GM21723 (cell line): ENCODE data around the gene BAX.

Experiments used
- ATAC-seq: cut with Tn5 transposase; IDR thresholded peaks from one replicate; pipeline ENCODE4 v1.9.1; 2021; ENCODE audit warnings: mild to moderate bottlenecking, moderate library complexity; ENCODE audit not compliant: unreplicated experiment

Gene BAX

DNA sequence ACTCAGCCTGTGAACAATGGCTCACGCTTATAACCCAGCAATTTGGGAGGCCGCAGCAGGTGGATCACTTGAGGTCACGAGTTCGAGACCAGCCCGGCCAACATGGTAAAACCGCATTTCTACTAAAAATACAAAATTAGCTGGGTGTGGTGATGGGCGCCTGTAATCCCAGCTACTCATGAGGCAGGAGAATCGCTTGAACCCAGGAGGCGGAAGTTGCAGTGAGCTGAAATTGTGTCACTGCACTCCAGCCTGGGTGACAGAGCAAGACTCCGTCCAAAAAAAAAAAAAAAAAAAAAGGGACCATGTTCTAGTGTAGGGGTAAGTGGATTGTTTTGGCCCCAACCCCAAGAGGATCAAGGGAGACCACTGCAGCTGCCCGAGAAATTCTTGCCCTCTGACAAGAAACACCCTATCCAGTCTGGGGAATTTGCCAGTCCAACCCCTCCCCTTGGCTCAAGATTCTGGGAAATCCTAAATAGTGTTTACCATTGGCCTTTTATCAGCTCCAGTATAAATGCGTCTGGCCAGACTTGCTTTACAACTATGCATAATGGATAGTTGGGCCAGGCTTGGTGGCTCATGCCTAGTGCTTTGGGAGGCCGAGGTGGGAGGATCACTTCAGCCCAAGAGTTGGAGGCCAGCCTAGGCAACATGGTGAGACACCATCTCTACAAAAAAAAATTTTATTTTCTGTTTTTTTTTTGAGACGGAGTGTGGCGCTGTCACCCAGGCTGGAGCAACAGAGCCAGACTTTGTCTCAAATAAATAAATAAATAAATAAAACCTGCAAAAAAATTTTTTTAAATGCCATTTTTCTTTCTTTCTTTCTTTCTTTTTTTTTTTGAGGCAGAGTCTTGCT lies 26.3 kb upstream of the BAX start:
- no peak for ATAC-seq

- ATAC-seq: no peak
Measured at GRCh38 chr19:48933382-48933932, 21.2 kb upstream of the BAX start, which contains the start of gene DHDH. TSS of gene DHDH (plus strand) at chr19:48933699. CDS start at chr19:48933722, 23 bp downstream.

DNA sequence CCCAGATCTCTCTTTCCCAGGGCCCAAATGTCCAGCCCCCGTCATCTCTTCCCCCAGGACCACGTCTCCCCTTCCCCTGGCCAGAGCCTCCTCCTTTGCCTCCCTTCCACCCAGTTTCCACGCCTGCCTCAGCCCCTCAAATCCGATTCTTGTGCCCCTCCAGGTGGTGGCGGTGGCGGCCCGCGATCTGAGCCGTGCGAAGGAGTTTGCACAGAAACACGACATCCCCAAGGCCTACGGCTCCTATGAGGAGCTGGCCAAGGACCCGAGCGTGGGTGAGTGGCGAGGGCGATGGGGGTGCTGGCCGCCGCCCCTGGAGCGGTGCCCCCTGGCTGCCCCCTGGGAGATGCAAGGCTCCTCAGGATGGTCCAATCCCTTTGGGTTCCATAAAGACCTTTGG lies 19.8 kb upstream of the BAX start:
- ATAC-seq: no peak

GRCh38 chr19:48935864-48936263 lies 18.8 kb upstream of the BAX start:
- ATAC-seq: no peak

DNA sequence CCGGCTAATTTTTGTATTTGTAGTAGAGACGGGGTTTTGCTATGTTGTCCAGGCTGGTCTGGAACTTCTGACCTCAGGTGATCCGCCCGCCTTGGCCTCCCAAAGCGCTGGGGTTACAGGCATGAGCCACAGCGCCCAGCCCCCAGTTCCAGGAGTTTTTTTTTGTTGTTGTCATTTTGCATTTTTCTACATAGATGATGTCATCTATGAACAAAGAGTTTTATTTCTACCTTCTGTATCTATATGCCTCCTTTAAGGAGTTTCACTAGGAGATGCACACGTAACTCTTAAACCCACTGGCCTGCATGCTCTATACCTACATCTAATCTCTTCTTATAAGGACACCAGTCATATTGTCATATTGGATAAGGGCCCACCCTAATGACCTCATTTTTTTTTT lies 16.4 kb upstream of the BAX start:
- ATAC-seq: no peak

DNA sequence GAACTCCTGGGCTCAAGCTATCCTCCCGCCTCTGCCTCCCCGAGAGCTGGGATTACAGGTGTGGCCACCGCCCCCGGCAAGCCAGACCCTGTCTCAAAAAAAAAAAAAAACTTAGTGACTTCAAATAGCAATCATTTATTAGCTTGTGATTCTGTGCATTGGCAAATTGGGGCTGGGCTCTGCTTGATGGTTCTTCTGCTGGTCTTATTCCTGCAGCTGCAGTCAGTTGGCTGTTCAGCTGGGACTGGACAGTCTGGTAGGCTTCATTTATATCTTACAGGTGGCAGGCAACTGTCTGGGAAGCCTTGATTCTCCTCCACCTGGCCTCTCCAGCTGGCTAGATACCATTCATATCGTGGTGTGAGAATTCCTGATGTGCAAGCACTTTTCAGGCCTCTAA lies 13.8 kb upstream of the BAX start:
- no peak for ATAC-seq

DNA sequence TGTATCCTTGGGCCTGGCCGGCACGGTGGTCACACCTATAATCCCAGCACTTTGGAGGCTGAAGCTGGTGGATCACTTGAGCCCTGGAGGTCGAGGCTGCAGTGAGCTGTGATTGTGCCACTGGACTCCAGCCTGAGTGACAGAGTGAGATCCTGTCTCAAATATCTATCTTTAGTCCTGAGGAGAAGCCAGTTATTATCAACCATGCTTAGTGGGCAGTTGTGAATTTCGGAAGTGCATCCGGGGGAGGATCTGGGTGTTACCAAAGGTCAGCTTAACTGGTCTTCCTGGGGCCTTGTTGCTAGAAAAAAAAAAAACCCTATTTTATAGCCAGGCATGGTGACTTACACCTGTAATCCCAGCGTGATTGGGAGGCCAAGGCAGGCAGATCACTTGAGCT lies 11.6 kb upstream of the BAX start:
- ATAC-seq: no peak

- no peak for ATAC-seq
Measured at GRCh38 chr19:48945415-48945814, 9.3 kb upstream of the BAX start.

- no peak for ATAC-seq
Measured at GRCh38 chr19:48945817-48946216, 8.9 kb upstream of the BAX start.

DNA sequence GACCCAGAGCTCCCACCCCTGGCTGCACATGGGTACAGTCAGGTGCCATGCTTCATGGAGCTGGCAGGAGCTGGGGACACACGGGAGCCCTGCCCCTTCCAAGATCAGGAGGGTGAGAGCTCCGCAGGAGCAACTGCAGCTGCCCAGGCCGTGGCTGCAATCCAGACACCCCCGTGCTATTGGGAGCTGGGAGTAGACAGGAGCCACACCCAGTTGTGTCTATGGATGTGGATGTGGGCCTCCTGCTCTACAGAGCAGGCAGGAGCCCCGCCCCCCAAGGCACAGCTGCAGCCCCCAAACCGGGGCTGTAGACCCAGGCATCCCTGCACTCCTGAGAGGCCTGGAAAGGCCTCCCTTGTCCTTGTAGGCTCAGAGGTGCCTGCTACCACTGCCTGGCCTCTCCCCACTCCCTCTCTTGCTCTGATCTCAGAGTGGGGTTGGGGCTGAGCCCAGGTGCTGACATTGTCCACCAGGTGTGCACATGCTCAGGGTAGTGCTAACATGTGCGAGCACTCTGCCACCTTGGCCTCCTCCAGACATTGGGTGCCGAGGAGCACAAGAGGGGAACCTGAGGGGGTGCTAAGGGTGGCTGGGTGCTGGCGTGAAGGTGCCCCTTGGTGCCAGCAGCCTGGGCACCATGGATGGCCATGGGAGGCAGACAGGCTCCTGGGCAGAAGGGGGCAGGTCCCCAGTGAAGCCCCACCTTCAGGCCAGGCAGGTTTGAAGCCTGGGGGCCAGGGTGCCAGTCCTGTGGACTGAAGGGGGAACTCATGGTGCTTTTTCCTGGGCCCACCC lies 8.0 kb upstream of the BAX start:
- ATAC-seq: no peak

DNA sequence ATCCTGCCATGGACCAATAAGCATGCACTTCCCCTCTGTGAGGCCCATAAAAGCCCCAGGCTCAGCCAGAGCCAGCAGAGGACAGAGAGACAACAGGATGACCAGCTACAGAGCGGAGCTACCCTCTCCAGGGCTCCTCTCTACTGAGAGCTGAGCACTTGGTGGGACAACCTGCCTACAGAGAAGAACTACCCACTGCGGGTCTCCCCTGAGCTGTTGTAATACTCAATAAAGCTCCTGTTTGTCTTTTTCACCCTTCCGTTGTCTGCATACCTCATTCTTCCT lies 7.5 kb upstream of the BAX start:
- ATAC-seq: no peak

DNA sequence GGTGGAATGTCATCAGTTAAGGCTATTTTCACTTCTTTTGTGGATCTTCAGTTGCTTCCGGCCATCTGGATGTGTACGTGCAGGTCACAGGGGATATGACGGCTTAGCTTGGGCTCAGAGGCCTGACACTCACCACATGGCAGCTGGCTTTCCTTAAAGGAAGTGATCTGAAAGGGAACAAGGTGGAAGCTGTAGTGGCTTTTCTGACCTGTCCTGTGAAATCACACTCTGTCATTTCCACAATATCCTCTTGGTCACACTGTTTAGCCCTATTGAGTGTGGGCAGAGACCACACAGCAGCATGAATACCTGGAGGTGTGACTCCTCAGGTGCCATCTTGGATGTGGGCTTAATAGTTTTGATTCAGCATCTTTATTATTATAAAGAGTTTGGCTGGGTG lies 4.5 kb upstream of the BAX start:
- no peak for ATAC-seq

- ATAC-seq: no peak
Measured at GRCh38 chr19:48950830-48951519, 3.7 kb upstream of the BAX start.

DNA sequence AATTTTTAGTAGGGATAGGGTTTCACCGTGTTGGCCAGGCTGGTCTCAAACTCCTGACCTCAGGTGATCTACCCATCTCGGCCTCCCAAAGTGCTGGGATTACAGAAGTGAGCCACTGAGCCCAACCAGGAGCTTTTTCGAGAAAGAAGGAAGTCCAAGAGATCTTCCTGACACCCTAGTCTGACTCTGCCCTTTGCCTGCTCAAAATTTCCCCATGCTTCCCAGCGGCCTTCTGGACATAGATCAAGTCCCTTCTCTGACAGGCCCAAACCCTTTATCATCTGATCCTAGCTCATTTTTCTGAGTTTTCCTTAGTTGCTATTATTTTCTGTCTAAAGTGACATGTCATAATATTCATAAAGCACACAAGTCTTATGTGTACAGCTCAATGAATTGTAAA lies 1.5 kb upstream of the BAX start:
- no peak for ATAC-seq

DNA sequence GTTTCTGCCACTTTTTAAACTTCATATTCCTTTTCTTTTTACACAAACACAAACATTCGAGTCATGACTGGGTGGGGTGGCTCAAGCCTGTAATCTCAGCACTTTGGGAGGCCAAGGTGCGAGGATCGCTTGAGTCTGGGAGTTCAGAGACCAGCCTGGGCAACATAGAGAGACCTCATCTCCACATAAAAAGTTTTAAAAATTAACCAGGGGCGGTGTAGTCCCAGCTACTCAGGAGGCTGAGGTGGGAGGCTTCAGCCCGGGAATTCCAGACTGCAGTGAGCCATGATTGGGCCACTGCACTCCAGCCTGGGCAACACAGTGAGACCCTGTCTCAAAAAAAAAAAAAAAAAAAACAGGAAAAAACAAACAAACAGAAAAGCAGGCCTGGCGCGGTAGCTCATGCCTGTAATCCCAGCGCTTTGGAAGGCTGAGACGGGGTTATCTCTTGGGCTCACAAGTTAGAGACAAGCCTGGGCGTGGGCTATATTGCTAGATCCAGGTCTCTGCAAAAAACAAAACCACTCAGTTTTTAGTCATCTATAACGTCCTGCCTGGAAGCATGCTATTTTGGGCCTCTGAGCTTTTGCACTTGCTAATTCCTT lies 583 bp upstream of the BAX start:
- ATAC-seq: no peak

GRCh38 chr19:48955308-48955958 lies 758 bp downstream of the BAX start:
- peak; percentile 6 for ATAC-seq

- ATAC-seq: no peak
Measured at GRCh38 chr19:48958006-48958405, 3.3 kb downstream of the BAX start.

DNA sequence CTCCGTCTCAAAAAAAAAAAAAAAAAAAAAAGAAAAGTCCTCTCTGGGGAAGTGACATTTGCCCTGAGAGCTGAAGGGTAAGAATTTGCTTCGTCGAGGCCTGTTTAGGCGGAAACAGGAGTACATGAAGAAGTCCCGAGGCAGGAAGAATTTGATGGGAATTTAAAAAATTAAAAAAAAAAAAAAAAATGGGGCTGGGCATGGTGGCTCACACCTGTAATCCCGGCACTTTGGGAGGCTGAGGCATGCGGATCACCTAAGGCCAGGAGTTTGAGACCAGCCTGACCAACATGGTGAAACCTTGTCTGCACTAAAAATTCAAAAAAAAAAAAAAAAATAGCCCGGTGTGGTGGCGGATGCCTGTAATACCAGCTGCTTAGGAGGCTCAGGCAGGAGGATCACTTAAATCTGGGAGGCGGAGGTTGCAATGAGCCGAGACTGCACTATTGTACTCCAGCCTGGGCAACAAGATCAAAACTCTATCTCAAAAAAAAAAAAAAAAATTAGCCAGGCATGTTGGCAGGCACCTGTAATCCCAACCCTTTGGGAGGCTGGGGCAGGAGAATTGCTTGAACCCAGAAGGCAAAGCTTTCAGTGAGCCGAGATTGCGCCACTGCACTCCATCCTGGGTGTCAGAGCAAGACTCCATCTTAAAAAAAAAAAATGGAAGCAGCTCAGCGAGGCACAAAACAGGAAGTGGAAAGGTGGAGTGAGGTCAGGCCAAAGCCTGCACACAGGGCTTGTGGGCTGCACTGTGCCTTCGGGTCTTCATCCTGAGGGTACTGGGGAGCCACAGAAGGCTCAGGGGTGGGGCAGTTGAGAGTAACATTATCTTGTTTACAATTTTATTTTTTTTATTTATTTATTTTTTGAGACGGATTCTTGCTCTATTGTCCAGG lies 4.9 kb downstream of the BAX start:
- no peak for ATAC-seq

GRCh38 chr19:48961051-48961649 lies 6.5 kb downstream of the BAX start:
- no peak for ATAC-seq
